Mesendoderm (in vitro differentiated cells): ENCODE measurements around the gene MOSPD3.

Source experiments
- DNase-seq: peaks from one replicate; pipeline ENCODE4 v3.0.0; 2013
- H2AK5ac ChIP-seq: 2 replicates; pipeline ENCODE4 v1.6.1; 2013; ENCODE audit warnings: low read length, inconsistent platforms
- H2BK120ac ChIP-seq: 2 replicates; pipeline ENCODE4 v1.6.1; 2013; ENCODE audit warnings: low read depth, mild to moderate bottlenecking, low read length, moderate library complexity, mixed read lengths
- H2BK15ac ChIP-seq: replicated peaks from 2 replicates; pipeline ENCODE4 v1.6.1; 2013; ENCODE audit warnings: low read depth, mild to moderate bottlenecking, moderate library complexity
- H2BK5ac ChIP-seq: 2 replicates; pipeline ENCODE4 v1.6.1; 2013; ENCODE audit warnings: low read length, inconsistent platforms
- H3K18ac ChIP-seq: 2 replicates; pipeline ENCODE4 v1.6.1; 2013; ENCODE audit warnings: mild to moderate bottlenecking, low read length, mixed read lengths
- H3K23ac ChIP-seq: one replicate; pipeline ENCODE4 v1.6.1; 2013; ENCODE audit warnings: low read length
- H3K27ac ChIP-seq: 2 replicates; pipeline ENCODE4 v1.5.1; 2013; ENCODE audit warnings: low read depth, mild to moderate bottlenecking, inconsistent platforms, low read length, moderate library complexity
- H3K27me3 ChIP-seq: 2 replicates; pipeline ENCODE4 v1.6.1; 2013; ENCODE audit warnings: low read length, control low read depth, mild to moderate bottlenecking, inconsistent platforms; ENCODE audit not compliant: insufficient read depth, poor library complexity
- H3K36me3 ChIP-seq: 2 replicates; pipeline ENCODE4 v1.6.1; 2013; ENCODE audit warnings: low read length, inconsistent platforms; ENCODE audit not compliant: control insufficient read depth, insufficient read depth
- H3K4ac ChIP-seq: one replicate; pipeline ENCODE4 v1.6.1; 2013; ENCODE audit warnings: low read depth, mild to moderate bottlenecking, low read length, moderate library complexity
- H3K4me1 ChIP-seq: 2 replicates; pipeline ENCODE4 v1.6.1; 2013; ENCODE audit warnings: low read depth, low read length, inconsistent platforms; ENCODE audit not compliant: control insufficient read depth
- H3K4me2 ChIP-seq: 2 replicates; pipeline ENCODE4 v1.6.1; 2013; ENCODE audit warnings: low read length
- H3K4me3 ChIP-seq: 2 replicates; pipeline ENCODE4 v1.5.1; 2013; ENCODE audit warnings: mild to moderate bottlenecking, low read length
- H3K56ac ChIP-seq: one replicate; pipeline ENCODE4 v1.6.1; 2013; ENCODE audit warnings: low read length
- H3K79me1 ChIP-seq: 2 replicates; pipeline ENCODE4 v1.6.1; 2013; ENCODE audit warnings: low read length, inconsistent platforms
- H3K79me2 ChIP-seq: 2 replicates; pipeline ENCODE4 v1.6.1; 2013; ENCODE audit warnings: mild to moderate bottlenecking, low read length; ENCODE audit not compliant: control insufficient read depth, insufficient read depth
- H3K9ac ChIP-seq: 2 replicates; pipeline ENCODE4 v1.6.1; 2013; ENCODE audit warnings: low read length, inconsistent platforms
- H4K5ac ChIP-seq: one replicate; pipeline ENCODE4 v1.6.1; 2013; ENCODE audit warnings: low read length
- H4K8ac ChIP-seq: one replicate; pipeline ENCODE4 v1.6.1; 2013; ENCODE audit warnings: low read depth, mild to moderate bottlenecking, control low read depth, low read length, moderate library complexity
- WGBS: extraction: QIAGEN DNeasy Blood & Tissue Kit; methylation state at CpG from one replicate; pipeline ENCODE4 v1.1.7; 2013; ENCODE audit warnings: low lambda C conversion rate, missing lambda C conversion rate; ENCODE audit not compliant: insufficient coverage; ENCODE audit errors: extremely low coverage; 5-methylcytosine and 5-hydroxymethylcytosine counted together

The MOSPD3 gene

DNA sequence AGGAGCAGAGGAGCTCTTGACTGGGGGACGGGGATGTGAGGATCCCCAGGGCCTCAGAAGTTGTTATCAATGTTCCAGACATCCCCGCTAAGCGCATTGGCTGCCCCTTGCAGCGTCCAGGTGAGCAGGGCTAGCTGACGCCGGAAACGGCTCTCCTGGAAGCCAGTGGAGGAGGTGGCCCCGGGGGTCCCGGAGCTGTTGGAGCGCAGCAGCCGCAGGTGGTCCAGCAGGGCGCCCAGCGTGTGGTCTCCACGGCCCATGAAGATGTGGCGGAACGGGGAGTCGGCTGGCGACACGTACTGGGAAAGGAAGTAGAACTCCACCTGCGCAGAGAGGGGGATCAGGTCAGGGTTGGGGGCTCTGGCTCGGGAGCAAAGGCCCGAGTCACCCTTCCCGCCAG is 8.5 kb downstream of the MOSPD3 start:
- no peak overlapping the region for H3K4me3 ChIP-seq
- no peak overlapping the region for H2BK15ac ChIP-seq
- WGBS, result no CpG with 5 or more reads among the region's 23 CpGs
- no peak overlapping the region for H3K56ac ChIP-seq
- H3K18ac ChIP-seq, result no peak overlapping the region
- no peaks in the 10 kb centered on the region for H3K36me3 ChIP-seq
- no peak overlapping the region for H2BK120ac ChIP-seq
- no peak overlapping the region for H4K5ac ChIP-seq
- no peak for DNase-seq
- H3K27ac ChIP-seq, result no peak overlapping the region
- no peaks in the 10 kb centered on the region for H3K27me3 ChIP-seq
- H3K79me1 ChIP-seq, result no peaks in the 10 kb centered on the region
- H3K23ac ChIP-seq, result no peak overlapping the region
- H3K4me1 ChIP-seq, result no peaks in the 10 kb centered on the region
- no peak overlapping the region for H3K4ac ChIP-seq
- no peak overlapping the region for H3K9ac ChIP-seq
- H4K8ac ChIP-seq, result no peak overlapping the region
- H2AK5ac ChIP-seq, result no peak overlapping the region
- no peaks in the 10 kb centered on the region for H3K79me2 ChIP-seq
- H2BK5ac ChIP-seq, result no peak overlapping the region
- no peak overlapping the region for H3K4me2 ChIP-seq

GRCh38 chr7:100621554-100621953 is 9.2 kb downstream of the MOSPD3 start:
- no peak overlapping the region for H3K4ac ChIP-seq
- no peak overlapping the region for H3K56ac ChIP-seq
- no peak overlapping the region for H2BK15ac ChIP-seq
- H2AK5ac ChIP-seq, result no peak overlapping the region
- H4K5ac ChIP-seq, result no peak overlapping the region
- H3K18ac ChIP-seq, result no peak overlapping the region
- no peak for DNase-seq
- H3K79me2 ChIP-seq, result no peaks in the 10 kb centered on the region
- H4K8ac ChIP-seq, result no peak overlapping the region
- H3K9ac ChIP-seq, result no peak overlapping the region
- no peak overlapping the region for H3K4me2 ChIP-seq
- no peaks in the 10 kb centered on the region for H3K27me3 ChIP-seq
- H2BK120ac ChIP-seq, result no peak overlapping the region
- no peak overlapping the region for H3K27ac ChIP-seq
- H3K36me3 ChIP-seq, result no peaks in the 10 kb centered on the region
- no peaks in the 10 kb centered on the region for H3K79me1 ChIP-seq
- H2BK5ac ChIP-seq, result no peak overlapping the region
- WGBS, result no CpG with 5 or more reads among the region's 8 CpGs
- H3K23ac ChIP-seq, result no peak overlapping the region
- no peak overlapping the region for H3K4me3 ChIP-seq
- H3K4me1 ChIP-seq, result no peaks in the 10 kb centered on the region

DNA sequence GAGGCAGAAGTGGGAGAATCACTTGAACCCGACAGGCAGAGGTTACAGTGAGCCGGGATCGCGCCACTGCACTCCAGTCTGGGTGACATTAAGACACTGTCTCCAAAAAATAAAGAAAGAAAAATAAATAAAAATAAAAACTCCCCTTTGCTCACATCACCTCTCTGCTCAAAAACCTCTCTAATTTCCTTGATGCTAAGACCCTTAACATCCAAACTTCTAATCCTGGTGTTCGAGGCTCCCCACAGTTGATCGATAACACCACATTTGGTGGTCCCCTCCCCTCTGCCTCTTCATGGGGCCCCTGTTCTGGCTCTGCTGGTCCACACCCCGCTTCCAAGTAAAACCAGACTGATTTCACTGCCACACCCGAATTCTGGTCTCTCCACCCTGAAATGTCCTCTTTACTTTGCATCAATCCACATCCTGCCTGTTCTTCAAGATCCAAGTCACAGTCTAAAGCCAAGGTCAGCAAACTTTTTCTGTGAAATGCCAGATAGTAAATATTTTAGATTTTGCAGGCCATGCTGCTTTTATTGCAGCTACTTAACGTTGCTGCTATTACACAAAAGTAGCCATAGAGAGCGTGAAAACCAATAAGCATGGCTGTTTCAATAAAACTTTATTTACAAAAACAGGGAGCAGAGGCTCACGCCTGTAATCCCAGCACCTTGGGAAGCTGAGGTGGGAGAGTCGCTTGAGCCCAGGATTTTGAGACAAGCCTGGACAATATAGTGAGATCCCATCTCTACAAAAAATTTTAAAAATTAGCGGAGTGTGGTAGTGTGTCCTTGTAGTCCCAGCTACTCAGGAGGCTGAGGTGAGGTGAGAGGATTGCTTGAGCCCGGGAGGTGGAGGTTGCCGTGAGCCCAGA is 11.8 kb downstream of the MOSPD3 start:
- no peak overlapping the region for H3K4ac ChIP-seq
- H3K36me3 ChIP-seq, result no peaks in the 10 kb centered on the region
- no peaks in the 10 kb centered on the region for H3K79me2 ChIP-seq
- H3K4me3 ChIP-seq, result no peak overlapping the region
- H3K56ac ChIP-seq, result no peak overlapping the region
- no peak overlapping the region for H3K18ac ChIP-seq
- H3K4me2 ChIP-seq, result no peak overlapping the region
- H2BK5ac ChIP-seq, result no peak overlapping the region
- no peak overlapping the region for H4K8ac ChIP-seq
- H3K27me3 ChIP-seq, result no peaks in the 10 kb centered on the region
- no peaks in the 10 kb centered on the region for H3K4me1 ChIP-seq
- H3K9ac ChIP-seq, result no peak overlapping the region
- H2AK5ac ChIP-seq, result no peak overlapping the region
- no peak overlapping the region for H2BK15ac ChIP-seq
- no peak for DNase-seq
- no CpG with 5 or more reads among the region's 15 CpGs for WGBS
- no peak overlapping the region for H2BK120ac ChIP-seq
- no peak overlapping the region for H4K5ac ChIP-seq
- H3K23ac ChIP-seq, result no peak overlapping the region
- no peak overlapping the region for H3K27ac ChIP-seq
- no peaks in the 10 kb centered on the region for H3K79me1 ChIP-seq

- Histone ChIP-seq H3K23ac (no peak overlapping the region), H2BK5ac (no peak overlapping the region), H3K56ac (no peak overlapping the region), H3K4ac (no peak overlapping the region), H3K79me1 (no peaks in the 10 kb centered on the region), H4K5ac (no peak overlapping the region), H3K4me1 (no peaks in the 10 kb centered on the region), H3K36me3 (no peaks in the 10 kb centered on the region), H2AK5ac (no peak overlapping the region), H4K8ac (no peak overlapping the region), H2BK120ac (no peak overlapping the region), H2BK15ac (no peak overlapping the region), H3K27ac (no peak overlapping the region), H3K18ac (no peak overlapping the region), H3K4me3 (no peak overlapping the region), H3K79me2 (no peaks in the 10 kb centered on the region), H3K9ac (no peak overlapping the region), H3K4me2 (no peak overlapping the region), H3K27me3 (no peaks in the 10 kb centered on the region)
- no peak for DNase-seq
- WGBS, result no CpG with 5 or more reads among the region's 3 CpGs
Measured at GRCh38 chr7:100626055-100626454, 13.7 kb downstream of the MOSPD3 start.

- Histone ChIP-seq H3K27me3 (no peaks in the 10 kb centered on the region), H3K56ac (peak overlapping the region; percentile 57), H4K5ac (no peak overlapping the region), H2BK5ac (no peak overlapping the region), H3K4me1 (no peaks in the 10 kb centered on the region), H3K23ac (no peak overlapping the region), H4K8ac (no peak overlapping the region), H3K4me2 (peak overlapping the region; percentile 44), H3K4ac (no peak overlapping the region), H3K36me3 (no peaks in the 10 kb centered on the region), H3K18ac (no peak overlapping the region), H3K4me3 (no peak overlapping the region), H2BK120ac (no peak overlapping the region), H3K79me2 (no peaks in the 10 kb centered on the region), H2BK15ac (no peak overlapping the region), H3K79me1 (no peaks in the 10 kb centered on the region), H3K9ac (peak overlapping the region; percentile 41), H2AK5ac (no peak overlapping the region), H3K27ac (no peak overlapping the region)
- no CpG with 5 or more reads among the region's 37 CpGs for WGBS
- DNase-seq, result peak; percentile 81
Measured at GRCh38 chr7:100626530-100627237, 14.3 kb downstream of the MOSPD3 start.
